Loucy (cell line): ENCODE measurements around the gene SERPINB8.

Experiments used
- H2AFZ ChIP-seq: fragments of 200-600 bp; sonication (generic); 2 replicates; pipeline ENCODE4 v1.6.0; 2016; ENCODE audit warnings: antibody characterized with exemption, mild to moderate bottlenecking, low read length, moderate library complexity
- H3F3A ChIP-seq: fragments of 200-600 bp; 2 replicates; pipeline ENCODE4 v1.6.0; 2016; ENCODE audit warnings: antibody characterized with exemption, low read depth, mild to moderate bottlenecking
- H3K27me3 ChIP-seq: fragments of 200-600 bp; sonication (generic); 2 replicates; pipeline ENCODE4 v1.6.1; 2014; ENCODE audit warnings: low read length, mild to moderate bottlenecking; ENCODE audit not compliant: insufficient read depth, poor library complexity, severe bottlenecking
- H3K36me3 ChIP-seq: fragments of 200-600 bp; sonication (generic); 2 replicates; pipeline ENCODE4 v1.6.1; 2016; ENCODE audit warnings: low read length; ENCODE audit not compliant: insufficient read depth
- H3K4me1 ChIP-seq: fragments of 200-600 bp; sonication (generic); 2 replicates; pipeline ENCODE4 v1.5.1; 2014; ENCODE audit warnings: low read length, mild to moderate bottlenecking; ENCODE audit not compliant: insufficient read depth, poor library complexity, severe bottlenecking
- H3K4me2 ChIP-seq: fragments of 200-600 bp; sonication (generic); 2 replicates; pipeline ENCODE4 v1.6.0; 2014; ENCODE audit warnings: antibody characterized with exemption, low read length, low read depth, mild to moderate bottlenecking; ENCODE audit not compliant: poor library complexity, severe bottlenecking
- H3K4me3 ChIP-seq: fragments of 200-600 bp; sonication (generic); 2 replicates; pipeline ENCODE4 v1.5.1; 2014; ENCODE audit warnings: low read length, mild to moderate bottlenecking, mixed read lengths; ENCODE audit not compliant: poor library complexity, severe bottlenecking
- H3K79me2 ChIP-seq: fragments of 200-600 bp; sonication (generic); 2 replicates; pipeline ENCODE4 v1.6.1; 2014; ENCODE audit warnings: low read length; ENCODE audit not compliant: insufficient read depth
- H3K9ac ChIP-seq: fragments of 200-600 bp; sonication (generic); 2 replicates; pipeline ENCODE4 v1.6.0; 2014; ENCODE audit warnings: mild to moderate bottlenecking, low read depth, low read length, moderate library complexity; ENCODE audit not compliant: poor library complexity, severe bottlenecking
- H3K9me2 ChIP-seq: fragments of 200-600 bp; sonication (generic); replicated peaks from 2 replicates; pipeline ENCODE4 v1.6.1; 2016; ENCODE audit warnings: low read depth, low read length, mixed read lengths
- H3K9me3 ChIP-seq: fragments of 200-600 bp; sonication (generic); 2 replicates; pipeline ENCODE4 v1.6.1; 2014; ENCODE audit warnings: mild to moderate bottlenecking, antibody characterized with exemption, low read length, low read depth; ENCODE audit not compliant: insufficient read depth
- H4K20me1 ChIP-seq: fragments of 200-600 bp; sonication (generic); 2 replicates; pipeline ENCODE4 v1.6.0; 2014; ENCODE audit warnings: antibody characterized with exemption, low read length, mild to moderate bottlenecking; ENCODE audit not compliant: insufficient read depth, poor library complexity, severe bottlenecking
- EZH2phosphoT487 ChIP-seq: fragments of 200-600 bp; IDR thresholded peaks from 2 replicates; pipeline ENCODE4 v1.6.1; 2018; ENCODE audit warnings: antibody characterized with exemption, mild to moderate bottlenecking, moderate library complexity, borderline replicate concordance
- TF ChIP-seq, protein P1 (sequence below): fragments of 200-600 bp; sonication (generic); conservative IDR thresholded peaks from 2 replicates; pipeline ENCODE4 v1.5.1; 2014; ENCODE audit warnings: mild to moderate bottlenecking, antibody characterized with exemption, low read length

SERPINB8 gene

DNA sequence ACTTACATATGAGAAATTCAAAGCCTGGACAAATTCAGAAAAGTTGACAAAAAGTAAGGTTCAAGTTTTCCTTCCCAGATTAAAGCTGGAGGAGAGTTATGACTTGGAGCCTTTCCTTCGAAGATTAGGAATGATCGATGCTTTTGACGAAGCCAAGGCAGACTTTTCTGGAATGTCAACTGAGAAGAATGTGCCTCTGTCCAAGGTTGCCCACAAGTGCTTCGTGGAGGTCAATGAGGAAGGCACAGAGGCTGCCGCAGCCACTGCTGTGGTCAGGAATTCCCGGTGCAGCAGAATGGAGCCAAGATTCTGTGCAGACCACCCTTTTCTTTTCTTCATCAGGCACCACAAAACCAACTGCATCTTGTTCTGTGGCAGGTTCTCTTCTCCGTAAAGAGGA is 17.0 kb downstream of the SERPINB8 start:
- Histone ChIP-seq H3K4me1 (no peaks in the 10 kb centered on the region), H3K9me2 (no peaks in the 10 kb centered on the region), H2AFZ (no peak overlapping the region), H3K4me2 (no peak overlapping the region), H3F3A (no peaks in the 10 kb centered on the region), H3K4me3 (no peak overlapping the region), H3K79me2 (no peaks in the 10 kb centered on the region), H3K27me3 (no peaks in the 10 kb centered on the region), H4K20me1 (no peaks in the 10 kb centered on the region), H3K36me3 (peaks cover 7% of the 10 kb centered on the region; the same call in 1 of the 2 replicates), H3K9me3 (no peaks in the 10 kb centered on the region), H3K9ac (no peak overlapping the region)
- TF ChIP-seq, protein P1, sequence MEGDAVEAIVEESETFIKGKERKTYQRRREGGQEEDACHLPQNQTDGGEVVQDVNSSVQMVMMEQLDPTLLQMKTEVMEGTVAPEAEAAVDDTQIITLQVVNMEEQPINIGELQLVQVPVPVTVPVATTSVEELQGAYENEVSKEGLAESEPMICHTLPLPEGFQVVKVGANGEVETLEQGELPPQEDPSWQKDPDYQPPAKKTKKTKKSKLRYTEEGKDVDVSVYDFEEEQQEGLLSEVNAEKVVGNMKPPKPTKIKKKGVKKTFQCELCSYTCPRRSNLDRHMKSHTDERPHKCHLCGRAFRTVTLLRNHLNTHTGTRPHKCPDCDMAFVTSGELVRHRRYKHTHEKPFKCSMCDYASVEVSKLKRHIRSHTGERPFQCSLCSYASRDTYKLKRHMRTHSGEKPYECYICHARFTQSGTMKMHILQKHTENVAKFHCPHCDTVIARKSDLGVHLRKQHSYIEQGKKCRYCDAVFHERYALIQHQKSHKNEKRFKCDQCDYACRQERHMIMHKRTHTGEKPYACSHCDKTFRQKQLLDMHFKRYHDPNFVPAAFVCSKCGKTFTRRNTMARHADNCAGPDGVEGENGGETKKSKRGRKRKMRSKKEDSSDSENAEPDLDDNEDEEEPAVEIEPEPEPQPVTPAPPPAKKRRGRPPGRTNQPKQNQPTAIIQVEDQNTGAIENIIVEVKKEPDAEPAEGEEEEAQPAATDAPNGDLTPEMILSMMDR = no peak
- TF ChIP-seq EZH2phosphoT487 = no peak

DNA sequence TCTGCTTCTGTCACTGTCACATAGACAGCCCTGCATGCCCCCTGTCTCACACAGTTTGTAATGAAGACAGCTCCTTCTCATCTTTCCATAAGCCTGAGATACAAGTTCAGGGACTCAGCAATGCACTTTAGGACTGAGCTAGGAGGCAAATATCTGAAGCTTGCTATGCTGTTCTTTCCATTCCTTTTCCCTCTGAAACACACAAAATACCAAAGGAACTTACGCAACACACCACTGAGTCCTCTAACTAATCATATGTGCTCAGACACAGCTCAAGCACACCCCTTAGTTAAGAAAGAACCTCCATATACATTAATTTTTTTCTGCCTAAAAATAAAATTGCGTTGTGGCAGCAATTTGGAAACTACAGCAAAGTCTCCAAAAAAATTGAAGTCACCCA is 17.9 kb downstream of the SERPINB8 start:
- Histone ChIP-seq H3K4me2 (no peak overlapping the region), H3F3A (no peaks in the 10 kb centered on the region), H3K79me2 (no peaks in the 10 kb centered on the region), H3K9me3 (no peaks in the 10 kb centered on the region), H3K27me3 (no peaks in the 10 kb centered on the region), H3K4me1 (no peaks in the 10 kb centered on the region), H2AFZ (no peak overlapping the region), H3K9ac (no peak overlapping the region), H3K36me3 (peaks cover 6% of the 10 kb centered on the region; the same call in 1 of the 2 replicates), H3K9me2 (no peaks in the 10 kb centered on the region), H3K4me3 (no peak overlapping the region), H4K20me1 (no peaks in the 10 kb centered on the region)
- TF ChIP-seq, protein P1 = no peak

DNA sequence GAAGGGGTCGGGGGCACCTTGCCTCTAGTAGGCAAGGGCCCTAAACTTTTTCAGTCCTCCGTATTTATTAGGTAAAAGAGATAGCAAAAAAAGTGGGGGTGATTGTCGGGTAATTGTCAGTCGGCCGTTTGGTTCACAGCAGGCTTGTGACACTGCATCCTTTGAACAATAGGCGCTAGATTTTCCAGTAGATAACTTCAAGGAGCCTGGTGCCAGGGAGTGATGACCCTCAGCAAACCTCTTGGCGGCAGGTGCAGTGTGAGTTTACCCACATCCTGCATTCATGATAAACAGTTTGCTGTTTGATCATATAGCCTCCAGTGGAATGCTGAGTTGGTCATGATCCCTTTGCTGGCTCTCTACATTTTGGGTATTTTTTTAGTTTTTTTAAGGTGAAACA is 22.9 kb downstream of the SERPINB8 start:
- Histone ChIP-seq H2AFZ (no peak overlapping the region), H3K36me3 (no peaks in the 10 kb centered on the region), H4K20me1 (no peaks in the 10 kb centered on the region), H3K9me3 (peaks cover 10% of the 10 kb centered on the region; the same call in 1 of the 2 replicates), H3K27me3 (no peaks in the 10 kb centered on the region), H3K4me2 (no peak overlapping the region), H3K9ac (no peak overlapping the region), H3K4me1 (no peaks in the 10 kb centered on the region), H3K4me3 (no peak overlapping the region), H3F3A (no peaks in the 10 kb centered on the region), H3K79me2 (no peaks in the 10 kb centered on the region), H3K9me2 (no peaks in the 10 kb centered on the region)
- TF ChIP-seq EZH2phosphoT487 = no peak
- TF ChIP-seq, protein P1 = no peak
